GM21825 (cell line): ENCODE results near the gene KRT28.

ENCODE experiments used
- ATAC-seq: cut with Tn5 transposase; IDR thresholded peaks from one replicate; pipeline ENCODE4 v1.9.1; 2021; ENCODE audit warnings: mild to moderate bottlenecking, moderate library complexity; ENCODE audit not compliant: unreplicated experiment

The KRT28 gene, protein sequence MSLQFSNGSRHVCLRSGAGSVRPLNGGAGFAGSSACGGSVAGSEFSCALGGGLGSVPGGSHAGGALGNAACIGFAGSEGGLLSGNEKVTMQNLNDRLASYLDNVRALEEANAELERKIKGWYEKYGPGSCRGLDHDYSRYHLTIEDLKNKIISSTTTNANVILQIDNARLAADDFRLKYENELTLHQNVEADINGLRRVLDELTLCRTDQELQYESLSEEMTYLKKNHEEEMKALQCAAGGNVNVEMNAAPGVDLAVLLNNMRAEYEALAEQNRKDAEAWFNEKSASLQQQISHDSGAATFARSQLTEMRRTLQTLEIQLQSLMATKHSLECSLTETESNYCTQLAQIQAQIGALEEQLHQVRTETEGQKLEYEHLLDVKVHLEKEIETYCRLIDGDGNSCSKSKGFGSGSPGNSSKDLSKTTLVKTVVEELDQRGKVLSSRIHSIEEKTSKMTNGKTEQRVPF

DNA sequence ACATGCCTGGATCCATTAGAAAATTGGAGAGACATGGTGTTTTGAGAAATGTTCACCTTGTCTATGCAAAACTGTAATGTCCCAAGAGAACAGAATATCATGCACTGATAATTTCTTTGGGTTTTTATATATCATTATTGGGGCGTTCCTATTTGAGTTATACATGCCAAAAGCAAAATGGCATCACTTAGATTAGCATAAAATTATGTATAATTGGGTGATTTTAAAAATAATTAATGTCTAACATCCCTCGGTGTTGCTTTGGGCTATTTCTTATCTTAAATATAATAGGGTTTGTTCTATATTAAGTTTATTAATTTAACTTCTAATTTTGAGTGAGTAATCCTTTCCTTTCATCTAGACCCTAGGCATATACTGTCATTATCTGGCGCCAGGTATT, at the start of gene KRT28:
TSS of gene KRT28 (minus strand) at position 101 of the 400 bp plus-strand sequence. CDS start at position 35, 66 bp downstream.
- ATAC-seq = no peak

DNA sequence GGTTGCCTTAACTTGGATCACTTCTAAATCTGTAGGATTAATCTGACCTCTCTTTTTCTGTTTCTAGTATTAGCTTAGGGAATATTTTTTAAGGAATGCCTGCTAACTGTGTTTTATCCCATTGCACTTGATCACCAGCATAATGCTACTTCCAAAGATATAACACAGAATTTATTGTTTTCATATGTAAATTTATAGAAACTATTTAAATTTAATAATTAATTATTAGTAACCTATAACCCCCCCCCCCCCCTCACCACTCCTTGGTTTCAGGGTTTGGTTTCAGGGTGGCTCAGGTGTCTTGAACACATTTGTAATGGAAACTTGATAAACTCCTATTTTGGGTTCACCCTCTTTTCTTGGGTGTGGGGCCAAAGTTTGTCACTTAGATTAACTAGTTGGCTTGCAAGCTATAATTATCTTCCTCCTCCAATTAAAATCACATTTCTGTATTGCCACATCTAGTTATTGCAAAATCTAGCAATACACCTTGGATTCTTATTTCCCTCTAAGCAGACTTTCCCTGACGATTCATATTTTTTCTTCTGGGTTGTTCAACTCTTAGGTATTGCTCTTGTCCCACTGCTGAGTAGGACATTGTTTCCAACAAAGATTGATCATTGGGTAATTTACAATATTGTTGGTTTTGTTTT, 49.0 kb upstream of the KRT28 start:
- no peak for ATAC-seq

DNA sequence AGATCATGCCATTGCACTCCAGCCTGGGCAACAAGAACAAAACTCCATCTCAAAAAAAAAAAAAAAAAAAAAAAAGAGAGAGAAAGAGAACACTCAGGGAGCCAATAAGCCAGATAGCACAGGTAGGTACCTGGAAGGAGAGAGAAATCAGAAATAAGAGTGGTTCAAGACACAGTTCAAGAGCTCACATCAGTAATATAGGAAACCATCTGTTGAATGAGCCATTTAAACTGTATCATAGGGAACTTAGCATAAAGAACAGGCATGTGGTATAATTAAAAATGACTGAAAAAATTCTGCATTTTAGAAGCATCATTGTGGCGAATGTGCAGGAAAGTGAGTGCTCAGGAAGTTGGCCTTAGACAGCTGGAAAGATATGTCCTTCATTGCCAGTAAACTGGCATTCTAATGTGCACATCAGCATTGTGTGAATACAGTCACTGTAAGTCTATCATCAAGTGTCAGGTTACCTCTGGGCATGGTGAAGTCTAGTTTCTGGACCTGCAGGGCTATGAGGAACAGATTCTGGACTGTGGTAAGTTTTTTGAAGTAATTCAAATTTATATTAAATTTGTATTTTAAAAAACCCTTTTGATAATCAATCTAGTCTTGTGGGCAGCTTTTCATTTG, 46.9 kb upstream of the KRT28 start:
- no peak for ATAC-seq

DNA sequence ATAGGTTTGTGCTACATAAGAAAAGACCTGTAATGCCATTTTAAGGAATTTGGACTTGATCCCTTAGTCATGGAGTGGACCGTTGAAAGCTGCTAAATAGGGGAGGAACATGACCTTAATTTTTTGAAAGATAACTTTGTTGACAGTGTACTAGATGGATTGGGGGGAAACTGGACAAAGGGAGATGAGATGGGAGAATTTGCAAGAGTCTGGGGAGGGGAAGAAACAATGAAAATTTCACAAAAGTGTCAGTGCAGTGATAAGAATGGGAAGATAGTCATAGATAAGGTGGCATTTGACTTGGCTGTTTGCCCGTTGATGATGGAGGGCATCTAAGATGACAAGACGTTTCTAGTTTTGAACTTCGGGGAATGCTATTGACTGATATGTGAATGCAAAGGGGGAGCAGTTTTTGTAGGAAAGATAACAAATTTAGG, 44.9 kb upstream of the KRT28 start:
- no peak for ATAC-seq

DNA sequence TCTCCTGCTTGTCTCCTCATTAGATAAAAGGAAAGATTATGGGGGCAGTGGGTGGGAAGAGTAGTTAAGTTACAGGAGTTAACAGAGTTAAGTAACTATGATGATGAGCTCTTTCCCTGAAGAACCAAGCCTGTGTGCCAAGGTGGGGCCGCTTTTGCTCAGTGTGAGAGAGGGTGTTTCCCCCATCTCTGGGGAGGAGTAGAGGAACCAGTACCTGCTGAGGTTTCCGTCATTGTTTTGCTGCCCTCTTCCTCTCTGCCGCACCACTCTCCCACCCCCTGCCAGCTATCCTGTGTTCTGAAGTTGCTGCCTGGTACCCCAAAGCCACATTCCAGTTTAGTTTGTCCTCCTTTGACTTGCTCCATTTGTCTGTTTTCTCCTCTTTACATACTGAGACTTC, 43.5 kb upstream of the KRT28 start:
- ATAC-seq = no peak

DNA sequence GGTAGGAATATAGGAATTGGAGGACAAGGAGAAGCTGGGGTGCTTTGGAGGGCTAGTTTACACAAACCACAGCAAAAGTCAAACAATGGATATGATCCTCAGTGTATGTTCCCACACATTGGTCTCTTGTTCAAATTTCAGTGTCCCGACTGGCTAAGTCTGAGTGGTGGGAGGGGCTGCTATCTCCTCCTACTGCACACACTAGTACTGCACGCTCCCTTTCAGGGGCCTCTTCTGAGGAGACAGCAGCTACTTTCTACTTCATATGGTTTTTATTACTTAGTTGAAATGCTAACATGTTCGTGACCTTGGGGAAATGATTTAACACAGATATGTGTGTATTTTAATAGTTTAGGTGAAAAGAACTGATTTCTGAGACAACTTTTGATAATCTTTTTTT, 41.5 kb upstream of the KRT28 start:
- ATAC-seq = no peak

DNA sequence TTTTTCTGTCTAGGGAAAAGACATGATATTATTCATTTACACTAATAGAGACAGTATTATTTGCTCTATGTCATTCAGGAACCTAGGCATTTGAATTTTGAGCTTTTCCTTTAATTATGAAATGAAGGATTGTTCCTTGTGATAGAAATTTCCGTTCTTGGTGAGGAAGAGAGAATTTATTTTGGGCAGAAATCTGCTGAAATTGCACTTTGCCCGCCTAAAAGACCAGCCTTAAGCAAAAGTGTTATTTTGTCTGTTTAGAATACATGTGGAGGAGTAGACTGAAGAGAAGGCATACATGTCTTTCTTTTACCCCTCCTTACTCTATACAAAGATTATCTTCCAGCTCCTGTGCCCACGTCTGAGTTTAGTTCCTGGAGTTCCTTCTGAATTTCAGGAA, 39.4 kb upstream of the KRT28 start:
- ATAC-seq = no peak

DNA sequence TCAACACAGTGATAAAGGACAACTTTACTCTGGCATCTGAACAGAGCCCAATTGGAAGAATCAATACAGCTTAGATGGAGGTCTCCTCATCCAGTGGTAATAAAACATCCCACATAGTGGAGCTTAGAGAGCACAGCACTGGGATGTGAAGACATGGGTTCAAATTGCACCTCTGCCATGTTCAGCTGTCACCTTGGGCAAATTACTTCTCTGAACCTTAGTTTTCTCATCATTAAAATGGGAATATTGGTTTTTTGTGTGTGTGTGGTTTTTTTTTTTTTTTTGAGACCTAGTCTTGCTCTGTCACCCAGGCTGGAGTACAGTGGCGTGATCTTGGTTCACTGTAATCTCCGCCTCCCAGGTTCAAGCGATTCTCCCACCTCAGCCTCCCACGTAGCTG, 36.3 kb upstream of the KRT28 start:
- ATAC-seq = no peak

DNA sequence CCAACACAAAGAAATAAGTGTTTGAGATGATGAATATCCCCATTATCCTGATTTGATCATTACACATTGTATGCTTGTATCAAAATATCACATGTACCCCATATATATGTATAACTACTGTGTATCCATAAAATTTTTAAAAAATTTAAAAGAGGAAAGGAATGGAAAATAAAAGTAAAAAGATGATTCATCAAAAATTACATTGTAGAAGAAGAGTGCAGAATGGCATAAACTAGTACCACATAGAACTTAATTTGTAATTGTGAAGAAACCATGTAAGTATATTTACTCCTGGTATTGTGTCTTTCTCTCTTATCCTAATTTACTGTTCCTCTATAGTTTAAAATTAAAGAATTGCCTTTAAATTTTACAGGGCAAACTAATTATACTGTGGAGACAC, 34.1 kb upstream of the KRT28 start:
- ATAC-seq = no peak

DNA sequence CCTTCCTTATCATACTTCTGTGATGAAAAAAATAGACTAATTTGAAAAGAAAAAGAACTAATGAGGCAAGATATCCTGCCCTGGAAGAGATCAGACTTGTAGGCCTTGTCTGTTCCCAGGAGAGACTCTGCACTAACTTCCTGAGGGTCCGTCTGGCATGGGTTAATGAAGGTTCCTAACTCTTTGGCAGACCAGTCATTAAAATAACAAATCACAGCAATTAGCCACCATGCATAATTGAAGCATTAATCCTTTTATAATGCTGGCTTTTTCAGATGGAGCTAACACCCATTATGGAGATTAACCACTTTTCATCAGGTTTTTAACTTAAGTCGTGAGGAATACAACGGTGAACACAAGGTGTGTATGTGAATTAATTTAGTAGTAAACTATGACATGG, 33.1 kb upstream of the KRT28 start:
- no peak for ATAC-seq

DNA sequence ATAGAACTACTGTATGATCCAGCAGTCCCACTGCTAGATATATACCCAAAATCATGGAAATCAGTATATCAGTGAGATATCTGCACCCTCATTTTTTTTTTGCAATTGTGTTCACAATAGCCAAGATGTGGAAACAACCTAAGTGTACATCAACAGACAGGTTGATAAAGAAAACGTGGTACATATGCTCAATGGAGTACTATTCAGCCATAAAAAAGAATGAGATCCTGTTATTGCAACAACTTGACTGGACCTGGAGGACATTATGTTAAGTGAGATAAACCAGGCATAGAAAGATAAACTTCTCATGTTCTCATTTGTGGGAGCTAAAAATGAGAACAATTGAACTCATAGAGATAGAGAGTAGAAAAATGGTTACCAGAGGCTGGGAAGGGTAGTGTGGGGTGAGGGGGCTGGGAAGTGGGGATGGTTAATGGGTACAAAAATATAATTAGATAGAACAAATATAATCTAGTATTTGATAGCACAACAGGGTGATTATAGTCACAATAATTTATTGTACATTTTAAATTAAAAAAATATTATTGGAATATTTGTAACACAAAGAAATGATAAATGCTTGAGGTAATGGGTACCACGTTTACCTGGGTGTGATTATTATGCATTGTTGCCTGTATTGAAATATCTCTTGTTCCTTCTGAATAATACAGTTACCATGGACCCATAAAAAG, 30.5 kb upstream of the KRT28 start:
- ATAC-seq = no peak

DNA sequence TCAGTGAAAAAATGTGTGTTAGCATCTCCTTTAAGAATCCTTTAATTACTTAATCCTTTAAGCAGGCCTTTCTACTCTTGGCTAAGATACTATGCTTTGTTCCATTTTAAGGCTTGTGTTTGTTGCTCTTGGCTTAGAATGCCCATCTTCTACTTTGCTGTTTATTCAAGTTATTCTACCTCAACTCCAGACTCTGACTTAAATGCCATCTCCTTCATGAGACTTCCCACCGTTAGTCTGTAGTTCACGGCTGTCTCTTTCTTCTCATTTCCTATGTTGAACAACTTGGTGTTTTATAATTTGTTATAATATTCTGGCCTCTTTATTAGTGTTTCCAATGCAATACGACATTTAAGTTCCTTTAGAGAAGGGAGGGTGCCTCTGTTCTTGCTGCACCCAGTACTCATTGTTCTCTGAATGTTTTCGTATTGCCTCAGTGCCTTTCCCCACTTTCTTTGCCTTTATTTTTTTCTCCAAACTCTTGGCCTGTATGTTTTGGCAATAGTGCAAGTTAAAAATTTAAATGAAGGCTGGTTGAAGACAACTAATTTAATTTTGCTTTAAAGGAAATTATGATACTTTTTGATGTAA, 28.8 kb upstream of the KRT28 start:
- ATAC-seq = no peak

DNA sequence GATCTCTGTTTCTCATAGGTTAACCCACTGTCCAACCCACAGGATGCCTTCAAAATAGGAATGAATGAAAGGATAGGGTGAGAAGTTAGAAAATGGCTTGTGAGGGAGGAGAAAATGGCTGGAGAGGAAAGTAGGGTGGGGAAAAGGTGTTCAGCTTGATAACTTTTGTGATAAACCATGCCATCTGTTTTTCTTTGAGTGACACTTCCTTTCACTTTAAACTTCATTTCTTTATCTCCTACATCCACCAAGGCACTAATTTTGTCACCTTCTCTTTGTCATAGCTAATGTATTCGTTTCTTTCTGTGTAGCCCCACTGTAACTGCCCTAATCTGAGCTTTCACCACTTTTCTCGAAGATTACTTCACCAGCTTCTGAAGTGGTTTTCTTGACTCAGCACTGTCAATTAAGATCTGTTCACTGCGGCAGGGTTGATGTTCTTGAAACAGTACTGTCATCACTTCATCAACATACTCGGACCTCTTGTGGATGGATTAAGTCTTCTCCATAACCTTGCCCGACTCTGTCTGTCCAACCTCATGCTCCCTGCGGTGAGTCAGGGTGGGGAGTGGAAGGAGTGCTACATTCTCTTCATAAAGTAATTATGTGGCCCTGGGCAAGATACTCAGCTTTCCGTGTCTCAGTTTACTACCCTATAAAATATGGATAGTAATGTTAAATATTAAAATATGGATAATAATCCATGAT, 28.1 kb upstream of the KRT28 start:
- no peak for ATAC-seq

DNA sequence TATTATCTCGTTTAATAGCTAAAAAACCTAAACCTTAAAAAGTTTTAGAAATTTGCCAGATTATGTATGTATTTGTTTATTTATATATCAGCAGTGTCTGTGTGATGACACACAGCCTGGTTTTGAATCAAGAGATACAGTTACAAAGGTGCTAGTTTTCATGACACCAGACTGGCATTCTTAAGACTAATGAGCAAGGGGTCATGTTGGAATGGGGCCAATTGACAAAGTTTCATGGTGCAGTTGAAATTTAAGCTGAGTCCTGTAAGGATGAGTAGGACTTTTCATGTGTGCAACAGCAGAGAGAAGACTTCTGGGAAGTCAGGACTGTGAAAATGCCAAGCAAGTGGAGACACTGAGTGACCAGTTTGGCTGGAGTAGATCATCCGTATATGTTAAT, 25.8 kb upstream of the KRT28 start:
- ATAC-seq = no peak

DNA sequence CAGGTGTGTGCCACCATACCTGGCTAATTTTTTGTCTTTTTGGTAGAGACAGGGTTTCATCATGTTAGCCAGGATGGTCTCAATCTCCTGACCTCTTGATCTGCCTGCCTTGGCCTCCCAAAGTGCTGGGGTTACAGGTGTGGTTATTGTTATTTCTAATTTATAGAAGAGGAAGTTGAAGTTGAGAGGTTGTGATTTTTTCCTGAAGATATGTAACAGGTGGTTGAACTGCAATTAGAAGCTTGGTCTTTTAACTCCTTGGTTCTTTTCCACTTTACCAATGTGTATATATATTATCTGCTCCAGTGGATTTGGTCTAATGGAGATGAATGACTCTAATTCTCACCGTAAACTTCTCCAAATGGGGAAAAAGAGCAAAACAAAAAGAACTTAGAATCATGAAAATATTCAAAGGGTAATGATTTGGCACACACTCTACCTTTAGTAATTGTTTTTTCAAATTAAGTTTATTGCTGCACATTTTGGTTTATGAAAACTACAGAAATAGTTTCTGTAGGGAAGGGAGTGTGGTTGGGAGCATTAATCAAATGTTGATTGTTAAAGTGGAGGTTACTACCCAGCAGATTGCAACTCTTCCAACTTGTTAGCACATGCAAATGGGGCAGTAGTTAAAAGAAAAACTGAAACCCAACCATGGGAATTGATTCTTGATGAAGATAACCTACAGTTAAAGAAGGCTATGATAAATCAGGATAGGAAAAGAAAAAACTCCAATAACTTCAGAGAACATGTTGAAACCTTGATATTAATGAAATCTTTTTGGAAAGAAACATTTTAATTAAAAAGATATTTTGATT, 24.5 kb upstream of the KRT28 start:
- no peak for ATAC-seq

DNA sequence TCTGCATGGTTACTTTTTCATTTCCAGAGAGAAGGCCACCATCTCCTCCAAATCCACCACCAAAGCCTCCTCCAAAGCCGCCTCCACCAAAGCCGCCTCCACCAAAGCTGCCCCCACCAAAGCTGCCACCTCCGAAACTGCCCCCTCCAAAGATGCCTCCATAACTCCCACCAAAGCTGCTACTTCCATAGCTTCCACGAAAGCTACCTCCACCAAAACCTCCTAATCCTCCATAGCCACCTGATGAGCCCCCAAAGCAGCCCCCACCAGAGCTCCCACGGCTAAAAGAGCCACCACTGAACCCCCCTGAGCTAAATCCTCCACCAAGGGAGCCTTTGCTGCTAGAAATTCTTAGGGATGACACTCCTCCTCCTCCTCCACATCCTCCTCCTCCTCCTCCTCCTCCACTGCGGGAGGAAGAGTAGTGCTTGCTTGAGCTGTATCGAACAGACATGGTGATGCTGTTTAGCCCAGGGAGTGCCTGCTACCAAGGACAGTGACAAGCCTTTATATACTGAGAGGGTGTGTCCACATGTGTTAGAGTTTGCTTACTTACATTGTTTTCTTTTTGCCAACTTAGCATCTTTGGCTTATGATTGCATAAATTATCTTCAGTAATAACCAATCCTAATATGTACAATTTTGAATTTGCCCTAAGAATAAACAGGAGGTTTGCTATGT, 22.5 kb upstream of the KRT28 start, which contains the start of gene KRT10:
TSS of gene KRT10 (minus strand) at position 483 of the 681 bp plus-strand sequence. CDS start at position 454, 29 bp downstream.
- ATAC-seq = no peak

DNA sequence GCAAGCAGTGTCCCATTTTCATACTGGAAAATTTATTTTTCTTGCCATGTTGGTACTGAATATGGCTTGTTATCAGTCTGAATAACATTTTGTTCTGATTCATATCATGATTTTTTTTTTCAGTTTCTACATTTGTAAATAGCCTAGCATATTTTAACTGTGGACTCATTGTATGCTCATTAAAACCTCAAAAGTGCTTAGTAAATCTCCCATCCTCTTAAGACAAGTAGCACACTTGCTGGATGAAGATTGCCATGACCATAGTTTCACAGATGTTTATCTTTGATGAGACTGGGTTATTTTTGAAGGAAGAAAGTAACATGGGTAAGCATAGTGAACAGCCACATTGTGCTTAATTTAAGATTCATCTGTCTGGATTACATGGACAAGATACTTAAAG, 21.8 kb upstream of the KRT28 start:
- ATAC-seq = no peak

DNA sequence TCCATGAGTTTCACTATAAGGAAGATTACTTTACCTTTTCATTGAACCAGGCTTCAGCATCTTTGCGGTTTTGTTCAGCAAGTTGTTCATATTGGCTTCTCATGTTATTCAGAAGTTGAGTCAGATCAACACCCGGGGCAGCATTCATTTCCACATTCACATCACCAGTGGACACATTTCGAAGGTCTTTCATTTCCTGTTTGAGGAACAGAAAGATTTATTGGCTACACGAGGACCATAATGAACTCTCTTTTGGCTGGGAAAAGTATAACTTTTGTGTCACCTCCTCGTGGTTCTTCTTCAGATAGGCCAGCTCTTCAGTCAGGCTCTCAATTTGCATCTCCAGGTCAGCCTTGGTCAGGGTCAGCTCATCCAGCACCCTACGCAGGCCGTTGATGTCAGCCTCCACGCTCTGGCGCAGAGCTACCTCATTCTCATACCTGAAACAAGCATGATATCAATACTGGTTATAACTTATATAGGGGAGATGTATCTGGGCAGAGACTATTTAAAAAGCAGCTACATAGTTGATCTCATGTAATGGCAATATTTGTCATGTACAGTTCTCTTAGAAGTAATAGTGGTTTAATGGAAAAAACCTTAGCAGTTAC, 20.6 kb upstream of the KRT28 start:
- ATAC-seq = no peak
